GM23338 (cell line): ENCODE measurements around the gene SLC28A1. TPM values are rescaled to one million over a fixed set of nuclear protein-coding genes. Genes with fewer than 3 reads are reported as not detected.

Experiments used
- CTCF ChIP-seq, 2 experiments: fragments of 200-600 bp in 1 of 2; sonication (generic) in 1 of 2; conservative IDR thresholded peaks; 2 replicates each; pipeline versions ENCODE4 v1.5.1 to v1.6.1; 2016 to 2017; ENCODE audit warnings: antibody characterized with exemption in 2 of 2, low read depth in 2 of 2, mild to moderate bottlenecking in 2 of 2, moderate library complexity in 1 of 2
- EZH2phosphoT487 ChIP-seq: fragments of 200-600 bp; sonication (generic); IDR thresholded peaks from one replicate; pipeline ENCODE4 v1.8.1; 2018; ENCODE audit warnings: antibody characterized with exemption; ENCODE audit not compliant: unreplicated experiment
- STAT1 ChIP-seq: IDR thresholded peaks from one replicate; pipeline ENCODE4 v1.6.1; 2016; ENCODE audit warnings: antibody characterized with exemption; ENCODE audit not compliant: unreplicated experiment
- ZNF114 ChIP-seq: fragments of 250-450 bp; sonication (Bioruptor Pico); IDR thresholded peaks from 2 replicates; pipeline ENCODE4 v1.5.0; 2020; ENCODE audit warnings: mild to moderate bottlenecking, moderate library complexity
- ZNF331 ChIP-seq: fragments of 250-450 bp; sonication (Bioruptor Pico); IDR thresholded peaks from 2 replicates; pipeline ENCODE4 v1.5.0; 2020; ENCODE audit warnings: low read depth, mild to moderate bottlenecking, moderate library complexity
- polyA plus RNA-seq: library from polyadenylated mRNA; unstranded; fragments of >200 nt; fragmentation: Nextera tagmentation; extraction: Ambion mirVana; gene quantifications from 2 replicates; pipeline ENCODE4 v1.2.1, GENCODE V29; 2016
- total RNA-seq: library from RNA; depleted of rRNA; stranded (reverse); fragments of >200 nt; shearing (Covaris generic); gene quantifications from 2 replicates; pipeline ENCODE4 v1.2.3, GENCODE V29; 2014
- TF ChIP-seq, protein P1 (sequence below): fragments of 250-450 bp; sonication (Bioruptor Pico); IDR thresholded peaks from 2 replicates; pipeline ENCODE4 v1.5.0; 2020; ENCODE audit warnings: mild to moderate bottlenecking, moderate library complexity
- TF ChIP-seq, protein P2 (sequence below): IDR thresholded peaks from 2 replicates; pipeline ENCODE4 v1.6.1; 2016; ENCODE audit warnings: antibody characterized with exemption

Gene SLC28A1
- total and polyA plus RNA-seq, 2 experiments from 2014 or later, result not detected

DNA sequence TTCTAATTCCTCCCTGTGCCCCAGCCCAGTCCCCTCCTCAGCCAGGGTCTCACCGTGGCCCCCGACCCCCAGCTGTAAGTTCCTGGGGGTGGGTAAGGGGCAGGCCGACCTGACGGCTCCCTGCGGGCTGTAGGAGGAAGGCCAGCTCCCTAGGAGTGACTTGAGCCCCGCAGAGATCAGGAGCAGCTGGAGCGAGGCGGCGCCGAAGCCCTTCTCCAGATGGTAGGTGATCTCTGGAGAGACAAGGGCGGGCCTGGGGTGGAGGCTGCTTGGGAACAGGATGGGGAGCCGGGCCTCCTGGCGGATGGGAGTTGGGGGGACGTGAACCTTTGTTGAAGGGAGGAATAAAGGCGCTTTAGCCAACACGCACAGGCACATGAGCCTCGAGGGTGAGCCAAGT is 4.2 kb downstream of the SLC28A1 start (continued):
- TF ChIP-seq, protein P1, sequence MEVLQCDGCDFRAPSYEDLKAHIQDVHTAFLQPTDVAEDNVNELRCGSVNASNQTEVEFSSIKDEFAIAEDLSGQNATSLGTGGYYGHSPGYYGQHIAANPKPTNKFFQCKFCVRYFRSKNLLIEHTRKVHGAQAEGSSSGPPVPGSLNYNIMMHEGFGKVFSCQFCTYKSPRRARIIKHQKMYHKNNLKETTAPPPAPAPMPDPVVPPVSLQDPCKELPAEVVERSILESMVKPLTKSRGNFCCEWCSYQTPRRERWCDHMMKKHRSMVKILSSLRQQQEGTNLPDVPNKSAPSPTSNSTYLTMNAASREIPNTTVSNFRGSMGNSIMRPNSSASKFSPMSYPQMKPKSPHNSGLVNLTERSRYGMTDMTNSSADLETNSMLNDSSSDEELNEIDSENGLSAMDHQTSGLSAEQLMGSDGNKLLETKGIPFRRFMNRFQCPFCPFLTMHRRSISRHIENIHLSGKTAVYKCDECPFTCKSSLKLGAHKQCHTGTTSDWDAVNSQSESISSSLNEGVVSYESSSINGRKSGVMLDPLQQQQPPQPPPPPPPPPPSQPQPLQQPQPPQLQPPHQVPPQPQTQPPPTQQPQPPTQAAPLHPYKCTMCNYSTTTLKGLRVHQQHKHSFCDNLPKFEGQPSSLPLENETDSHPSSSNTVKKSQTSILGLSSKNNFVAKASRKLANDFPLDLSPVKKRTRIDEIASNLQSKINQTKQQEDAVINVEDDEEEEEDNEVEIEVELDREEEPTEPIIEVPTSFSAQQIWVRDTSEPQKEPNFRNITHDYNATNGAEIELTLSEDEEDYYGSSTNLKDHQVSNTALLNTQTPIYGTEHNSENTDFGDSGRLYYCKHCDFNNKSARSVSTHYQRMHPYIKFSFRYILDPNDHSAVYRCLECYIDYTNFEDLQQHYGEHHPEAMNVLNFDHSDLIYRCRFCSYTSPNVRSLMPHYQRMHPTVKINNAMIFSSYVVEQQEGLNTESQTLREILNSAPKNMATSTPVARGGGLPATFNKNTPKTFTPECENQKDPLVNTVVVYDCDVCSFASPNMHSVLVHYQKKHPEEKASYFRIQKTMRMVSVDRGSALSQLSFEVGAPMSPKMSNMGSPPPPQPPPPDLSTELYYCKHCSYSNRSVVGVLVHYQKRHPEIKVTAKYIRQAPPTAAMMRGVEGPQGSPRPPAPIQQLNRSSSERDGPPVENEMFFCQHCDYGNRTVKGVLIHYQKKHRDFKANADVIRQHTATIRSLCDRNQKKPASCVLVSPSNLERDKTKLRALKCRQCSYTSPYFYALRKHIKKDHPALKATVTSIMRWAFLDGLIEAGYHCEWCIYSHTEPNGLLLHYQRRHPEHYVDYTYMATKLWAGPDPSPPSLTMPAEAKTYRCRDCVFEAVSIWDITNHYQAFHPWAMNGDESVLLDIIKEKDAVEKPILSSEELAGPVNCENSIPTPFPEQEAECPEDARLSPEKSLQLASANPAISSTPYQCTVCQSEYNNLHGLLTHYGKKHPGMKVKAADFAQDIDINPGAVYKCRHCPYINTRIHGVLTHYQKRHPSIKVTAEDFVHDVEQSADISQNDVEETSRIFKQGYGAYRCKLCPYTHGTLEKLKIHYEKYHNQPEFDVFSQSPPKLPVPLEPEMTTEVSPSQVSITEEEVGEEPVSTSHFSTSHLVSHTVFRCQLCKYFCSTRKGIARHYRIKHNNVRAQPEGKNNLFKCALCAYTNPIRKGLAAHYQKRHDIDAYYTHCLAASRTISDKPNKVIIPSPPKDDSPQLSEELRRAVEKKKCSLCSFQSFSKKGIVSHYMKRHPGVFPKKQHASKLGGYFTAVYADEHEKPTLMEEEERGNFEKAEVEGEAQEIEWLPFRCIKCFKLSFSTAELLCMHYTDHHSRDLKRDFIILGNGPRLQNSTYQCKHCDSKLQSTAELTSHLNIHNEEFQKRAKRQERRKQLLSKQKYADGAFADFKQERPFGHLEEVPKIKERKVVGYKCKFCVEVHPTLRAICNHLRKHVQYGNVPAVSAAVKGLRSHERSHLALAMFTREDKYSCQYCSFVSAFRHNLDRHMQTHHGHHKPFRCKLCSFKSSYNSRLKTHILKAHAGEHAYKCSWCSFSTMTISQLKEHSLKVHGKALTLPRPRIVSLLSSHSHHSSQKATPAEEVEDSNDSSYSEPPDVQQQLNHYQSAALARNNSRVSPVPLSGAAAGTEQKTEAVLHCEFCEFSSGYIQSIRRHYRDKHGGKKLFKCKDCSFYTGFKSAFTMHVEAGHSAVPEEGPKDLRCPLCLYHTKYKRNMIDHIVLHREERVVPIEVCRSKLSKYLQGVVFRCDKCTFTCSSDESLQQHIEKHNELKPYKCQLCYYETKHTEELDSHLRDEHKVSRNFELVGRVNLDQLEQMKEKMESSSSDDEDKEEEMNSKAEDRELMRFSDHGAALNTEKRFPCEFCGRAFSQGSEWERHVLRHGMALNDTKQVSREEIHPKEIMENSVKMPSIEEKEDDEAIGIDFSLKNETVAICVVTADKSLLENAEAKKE (CRISPR knock-in tag), result no peak
- TF ChIP-seq STAT1, result no peak
- TF ChIP-seq ZNF331 (CRISPR knock-in tag), result no peak
- TF ChIP-seq ZNF114, result no peak
- TF ChIP-seq, protein P2, sequence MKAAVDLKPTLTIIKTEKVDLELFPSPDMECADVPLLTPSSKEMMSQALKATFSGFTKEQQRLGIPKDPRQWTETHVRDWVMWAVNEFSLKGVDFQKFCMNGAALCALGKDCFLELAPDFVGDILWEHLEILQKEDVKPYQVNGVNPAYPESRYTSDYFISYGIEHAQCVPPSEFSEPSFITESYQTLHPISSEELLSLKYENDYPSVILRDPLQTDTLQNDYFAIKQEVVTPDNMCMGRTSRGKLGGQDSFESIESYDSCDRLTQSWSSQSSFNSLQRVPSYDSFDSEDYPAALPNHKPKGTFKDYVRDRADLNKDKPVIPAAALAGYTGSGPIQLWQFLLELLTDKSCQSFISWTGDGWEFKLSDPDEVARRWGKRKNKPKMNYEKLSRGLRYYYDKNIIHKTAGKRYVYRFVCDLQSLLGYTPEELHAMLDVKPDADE, result no peak
- TF ChIP-seq CTCF (conservative IDR thresholded peaks at IDR 0.05; ENCODE audit: low read depth in 2 of 2), result no peak
- TF ChIP-seq EZH2phosphoT487, result no peak
